ENCODE measurements around the gene ARNT2.

GRCh38 chr15:80568876-80569605, 164.9 kb downstream of the ARNT2 start:
- TF ChIP-seq CTCF (conservative IDR thresholded peaks at IDR 0.05 in 1 of 2, IDR thresholded peaks at IDR 0.05 in 1 of 2; ENCODE audit: low read depth in 1 of 2, low read length in 2 of 2) (no peak), EZH2 (IDR thresholded peaks at IDR 0.05; ENCODE audit: low read length, missing control alignments) (no peak)
